ENCODE results near the gene SLC10A7. TPM values are rescaled to one million over a fixed set of nuclear protein-coding genes. Genes with fewer than 3 reads are reported as not detected.

SLC10A7 gene
- total and polyA plus RNA-seq, 2 experiments from 2014 or later, result 0.81 to 4.3 TPM

GRCh38 chr4:146417822-146418221, 103.9 kb downstream of the SLC10A7 start:
- Histone ChIP-seq H3K9me2 (ENCODE audit: insufficient read depth) (no peaks in the 10 kb centered on the region), H2AFZ (no peak overlapping the region), H4K20me1 (replicated peaks; ENCODE audit: insufficient read depth) (no peaks in the 10 kb centered on the region), H3K79me2 (replicated peaks; ENCODE audit: insufficient read depth) (no peaks in the 10 kb centered on the region), H3K36me3 (ENCODE audit: insufficient read depth) (no peaks in the 10 kb centered on the region), H3K4me3 (no peak overlapping the region), H3K4me1 (ENCODE audit: insufficient read depth) (no peaks in the 10 kb centered on the region), H3K27me3 (ENCODE audit: insufficient read depth) (no peaks in the 10 kb centered on the region), H3F3A (replicated peaks; ENCODE audit: low read depth) (no peaks in the 10 kb centered on the region), H3K27ac (ENCODE audit: low read depth) (no peak overlapping the region), H3K4me2 (peak overlapping the region; percentile 11; the same call in 1 of the 2 replicates)
- H3K27ac Mint-ChIP-seq, result no peak overlapping the region
- no peaks in the 10 kb centered on the region for H3K27me3 Mint-ChIP-seq (ENCODE audit: insufficient read depth, low read depth, poor library complexity)
- no peak for DNase-seq (ENCODE audit: low spot score)
- H3K36me3 Mint-ChIP-seq (ENCODE audit: low read depth), result no peaks in the 10 kb centered on the region
- H3K4me1 Mint-ChIP-seq, result peaks cover 7% of the 10 kb centered on the region; the same call in 2 of the 3 replicates
- no peak for ATAC-seq
- no peak overlapping the region for H3K4me3 Mint-ChIP-seq
- H3K9me3 Mint-ChIP-seq, result no peaks in the 10 kb centered on the region
- TF ChIP-seq REST (IDR thresholded peaks at IDR 0.05; ENCODE audit: unreplicated experiment), result no peak
- no peak for TF ChIP-seq EZH2 (IDR thresholded peaks at IDR 0.05; ENCODE audit: low read depth, unreplicated experiment)
- no peak for TF ChIP-seq STAT1 (IDR thresholded peaks at IDR 0.05; ENCODE audit: unreplicated experiment)
- no peak for TF ChIP-seq ZNF331 (CRISPR knock-in tag; IDR thresholded peaks at IDR 0.05; ENCODE audit: low read depth)
- no peak for TF ChIP-seq JUNB (IDR thresholded peaks at IDR 0.05; ENCODE audit: unreplicated experiment)
- TF ChIP-seq CTCF (conservative IDR thresholded peaks at IDR 0.05; ENCODE audit: low read depth in 2 of 2), result no peak
- TF ChIP-seq ETS1 (IDR thresholded peaks at IDR 0.05), result no peak
- no peak for TF ChIP-seq EZH2phosphoT487 (IDR thresholded peaks at IDR 0.05; ENCODE audit: unreplicated experiment)
- no peak for TF ChIP-seq CREB1 (CRISPR knock-in tag; IDR thresholded peaks at IDR 0.05; ENCODE audit: low read depth)
- no peak for TF ChIP-seq ZNF114 (CRISPR knock-in tag; IDR thresholded peaks at IDR 0.05)
- TF ChIP-seq POLR2AphosphoS5 (IDR thresholded peaks at IDR 0.05; ENCODE audit: low read depth), result no peak
- TF ChIP-seq ZNF462 (CRISPR knock-in tag; IDR thresholded peaks at IDR 0.05), result no peak
- no peak for TF ChIP-seq NANOG (IDR thresholded peaks at IDR 0.05; ENCODE audit: borderline replicate concordance)

Data from GM23338 (cell line).